Esophagus muscularis mucosa (tissue), 4 donors: ENCODE data around the gene WWOX.

Experiments
- EP300 ChIP-seq: sonication (generic); formaldehyde crosslinking; IDR thresholded peaks from one replicate; pipeline ENCODE4 v1.6.1; 2017; ENCODE audit warnings: antibody characterized with exemption
- POLR2A ChIP-seq: fragments of 450-650 bp; IDR thresholded peaks from one replicate; pipeline ENCODE4 v1.6.1; 2017; ENCODE audit warnings: antibody characterized with exemption, moderate library complexity, mild to moderate bottlenecking, low read depth
- POLR2AphosphoS5 ChIP-seq, 2 donors: sonication (generic); formaldehyde crosslinking; IDR thresholded peaks; one replicate each; pipeline ENCODE4 v1.6.1; 2017; ENCODE audit warnings: antibody characterized with exemption in 2 of 2
- TF ChIP-seq, protein P1 (sequence below), 3 experiments: fragments of 200-600 bp in 2 of 3; fragments of 450-650 bp in 1 of 3; sonication (generic) in 2 of 3; IDR thresholded peaks; one replicate each; pipeline ENCODE4 v1.5.1; 2017 to 2019; ENCODE audit warnings: antibody characterized with exemption in 3 of 3, mild to moderate bottlenecking in 2 of 3, moderate library complexity in 1 of 3

DNA sequence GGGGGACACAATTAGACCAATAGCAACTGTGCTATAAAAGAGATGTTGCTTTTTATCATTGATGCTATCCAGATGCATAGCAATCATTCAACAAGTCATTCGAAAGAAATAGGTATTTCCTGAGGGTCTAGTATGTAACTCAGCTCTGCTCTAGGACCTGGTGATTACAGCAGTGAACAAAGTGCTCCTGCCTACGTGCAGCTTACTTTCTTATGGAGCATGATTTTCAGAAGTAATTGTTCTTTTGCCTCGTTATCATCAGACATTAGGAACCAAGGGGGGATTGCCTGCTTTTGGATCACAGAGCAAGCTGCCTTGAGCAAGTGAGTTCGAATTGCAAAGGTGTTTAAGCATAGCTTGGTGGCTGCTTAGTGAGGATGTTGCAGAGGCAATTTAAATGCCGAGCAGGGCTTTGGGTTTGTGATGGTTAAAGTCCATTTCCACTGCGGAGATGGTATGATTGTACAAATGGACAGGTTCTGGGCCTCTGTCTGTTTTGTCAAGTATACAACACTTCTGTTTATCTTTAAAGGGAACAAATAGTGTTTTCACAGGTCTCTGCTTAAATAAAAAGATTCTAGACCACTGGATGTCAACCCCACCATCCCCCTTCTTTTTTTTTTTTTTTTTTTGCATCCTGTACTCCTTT, 41.5 kb downstream of the WWOX start:
- TF ChIP-seq POLR2A (no peak), EP300 (no peak), POLR2AphosphoS5 (IDR thresholded peaks at IDR 0.05) (no peak)
- TF ChIP-seq, protein P1, sequence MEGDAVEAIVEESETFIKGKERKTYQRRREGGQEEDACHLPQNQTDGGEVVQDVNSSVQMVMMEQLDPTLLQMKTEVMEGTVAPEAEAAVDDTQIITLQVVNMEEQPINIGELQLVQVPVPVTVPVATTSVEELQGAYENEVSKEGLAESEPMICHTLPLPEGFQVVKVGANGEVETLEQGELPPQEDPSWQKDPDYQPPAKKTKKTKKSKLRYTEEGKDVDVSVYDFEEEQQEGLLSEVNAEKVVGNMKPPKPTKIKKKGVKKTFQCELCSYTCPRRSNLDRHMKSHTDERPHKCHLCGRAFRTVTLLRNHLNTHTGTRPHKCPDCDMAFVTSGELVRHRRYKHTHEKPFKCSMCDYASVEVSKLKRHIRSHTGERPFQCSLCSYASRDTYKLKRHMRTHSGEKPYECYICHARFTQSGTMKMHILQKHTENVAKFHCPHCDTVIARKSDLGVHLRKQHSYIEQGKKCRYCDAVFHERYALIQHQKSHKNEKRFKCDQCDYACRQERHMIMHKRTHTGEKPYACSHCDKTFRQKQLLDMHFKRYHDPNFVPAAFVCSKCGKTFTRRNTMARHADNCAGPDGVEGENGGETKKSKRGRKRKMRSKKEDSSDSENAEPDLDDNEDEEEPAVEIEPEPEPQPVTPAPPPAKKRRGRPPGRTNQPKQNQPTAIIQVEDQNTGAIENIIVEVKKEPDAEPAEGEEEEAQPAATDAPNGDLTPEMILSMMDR (IDR thresholded peaks at IDR 0.05), result no peak
